HG03280 (cell line): ENCODE results near the gene TENT5C.

ENCODE experiments used
- ATAC-seq: cut with Tn5 transposase; IDR thresholded peaks from one replicate; pipeline ENCODE4 v1.9.1; 2021; ENCODE audit warnings: mild to moderate bottlenecking, moderate library complexity; ENCODE audit not compliant: unreplicated experiment

The TENT5C gene

GRCh38 chr1:117633423-117633822, 27.6 kb downstream of the TENT5C start:
- peak; percentile 34 for ATAC-seq

GRCh38 chr1:117633936-117634335, 28.1 kb downstream of the TENT5C start:
- no peak for ATAC-seq

GRCh38 chr1:117634631-117635030, 28.8 kb downstream of the TENT5C start:
- no peak for ATAC-seq

- no peak for ATAC-seq
Observed at GRCh38 chr1:117635805-117636204, 30.0 kb downstream of the TENT5C start.

GRCh38 chr1:117636637-117637425, 31.0 kb downstream of the TENT5C start:
- ATAC-seq: no peak

GRCh38 chr1:117638141-117638540, 32.3 kb downstream of the TENT5C start:
- no peak for ATAC-seq

GRCh38 chr1:117638759-117639158, 32.9 kb downstream of the TENT5C start:
- ATAC-seq: no peak

- no peak for ATAC-seq
Observed at GRCh38 chr1:117639741-117640140, 33.9 kb downstream of the TENT5C start.

- ATAC-seq: no peak
Observed at GRCh38 chr1:117641536-117641935, 35.7 kb downstream of the TENT5C start.

GRCh38 chr1:117642963-117643362, 37.1 kb downstream of the TENT5C start:
- ATAC-seq: no peak

GRCh38 chr1:117643601-117644000, 37.8 kb downstream of the TENT5C start:
- ATAC-seq: no peak

- peak; percentile 63 for ATAC-seq
Observed at GRCh38 chr1:117644696-117645311, 39.0 kb downstream of the TENT5C start.

- no peak for ATAC-seq
Observed at GRCh38 chr1:117645343-117645742, 39.5 kb downstream of the TENT5C start.

GRCh38 chr1:117646007-117646811, 40.4 kb downstream of the TENT5C start:
- ATAC-seq: no peak

- no peak for ATAC-seq
Observed at GRCh38 chr1:117646956-117647355, 41.1 kb downstream of the TENT5C start.

GRCh38 chr1:117648015-117648414, 42.2 kb downstream of the TENT5C start:
- ATAC-seq: no peak

- no peak for ATAC-seq
Observed at GRCh38 chr1:117650840-117651568, 45.2 kb downstream of the TENT5C start.

- ATAC-seq: no peak
Observed at GRCh38 chr1:117651616-117652015, 45.8 kb downstream of the TENT5C start.

- ATAC-seq: no peak
Observed at GRCh38 chr1:117652421-117652820, 46.6 kb downstream of the TENT5C start.

GRCh38 chr1:117653195-117653594, 47.3 kb downstream of the TENT5C start:
- ATAC-seq: no peak
